Measurements from ENCODE around the gene SVEP1. TPM values are rescaled to one million over a fixed set of nuclear protein-coding genes. Genes with fewer than 3 reads are reported as not detected.

The SVEP1 gene
- total and polyA plus RNA-seq, 4 donors: 3.3 to 38.9 (median 19.6) TPM

DNA sequence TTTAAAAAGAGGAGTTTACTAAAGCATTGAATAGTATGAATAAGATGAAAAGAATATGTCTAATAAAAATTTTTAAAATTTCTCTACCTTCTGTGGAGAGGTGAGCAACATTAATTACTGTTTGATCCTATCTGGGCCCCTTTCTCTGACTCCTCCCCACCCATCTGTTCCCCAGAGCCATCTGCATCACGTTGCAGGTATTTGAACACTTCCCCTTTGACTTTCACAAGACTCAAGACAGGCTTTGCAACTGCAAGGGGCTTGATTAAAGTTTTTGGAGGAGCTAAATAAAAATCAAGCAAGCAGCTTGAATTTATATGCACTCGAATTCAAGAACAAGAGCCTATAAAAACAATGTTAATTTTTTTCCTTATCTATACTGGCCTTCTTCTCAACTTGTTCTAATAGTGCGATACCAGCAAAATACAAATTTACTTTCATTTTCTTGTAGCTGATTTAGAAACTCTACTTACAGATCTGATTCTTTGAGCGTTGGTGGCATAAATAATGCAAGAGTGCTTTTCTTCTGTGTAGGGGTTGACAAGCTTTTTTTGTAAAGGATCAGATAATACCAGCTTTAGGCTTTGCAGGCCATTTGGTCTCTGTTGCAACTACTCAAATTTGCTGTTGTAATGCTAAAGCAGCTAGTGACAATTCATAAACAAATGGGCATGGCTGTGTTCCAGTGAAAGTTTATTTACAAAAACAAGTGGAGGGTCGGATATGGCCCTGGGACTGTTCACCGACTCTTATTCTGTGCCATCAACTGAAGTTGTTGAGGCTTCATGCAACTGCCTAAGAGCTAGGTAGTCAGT lies 263.1 kb downstream of the SVEP1 start:
- no peaks in the 10 kb centered on the region for H3K36me3 ChIP-seq (ENCODE audit: control insufficient read depth in 4 of 4, insufficient read depth in 4 of 4, low read length in 4 of 4)
- peak; percentile 19 to 70 (median 52) for DNase-seq
- peaks cover 0 to 4% (median 0%) of the 10 kb centered on the region in 5 donors for H3K4me1 ChIP-seq (ENCODE audit: control insufficient read depth in 5 of 5, insufficient read depth in 5 of 5, low read length in 5 of 5)
- no peak for ATAC-seq (ENCODE audit: insufficient read depth, low FRiP score)
- no peak overlapping the region for H3K4me3 ChIP-seq
- H3K27me3 ChIP-seq (ENCODE audit: control insufficient read depth in 3 of 3, insufficient read depth in 3 of 3, low read length in 2 of 3): no peaks in the 10 kb centered on the region
- 21 to 29% methylated on average over 6 of the region's 6 CpGs for WGBS, 2 donors
- H3K9ac ChIP-seq (ENCODE audit: insufficient read depth in 1 of 2, low read length in 2 of 2): no peak overlapping the region
- TF ChIP-seq, protein P1, sequence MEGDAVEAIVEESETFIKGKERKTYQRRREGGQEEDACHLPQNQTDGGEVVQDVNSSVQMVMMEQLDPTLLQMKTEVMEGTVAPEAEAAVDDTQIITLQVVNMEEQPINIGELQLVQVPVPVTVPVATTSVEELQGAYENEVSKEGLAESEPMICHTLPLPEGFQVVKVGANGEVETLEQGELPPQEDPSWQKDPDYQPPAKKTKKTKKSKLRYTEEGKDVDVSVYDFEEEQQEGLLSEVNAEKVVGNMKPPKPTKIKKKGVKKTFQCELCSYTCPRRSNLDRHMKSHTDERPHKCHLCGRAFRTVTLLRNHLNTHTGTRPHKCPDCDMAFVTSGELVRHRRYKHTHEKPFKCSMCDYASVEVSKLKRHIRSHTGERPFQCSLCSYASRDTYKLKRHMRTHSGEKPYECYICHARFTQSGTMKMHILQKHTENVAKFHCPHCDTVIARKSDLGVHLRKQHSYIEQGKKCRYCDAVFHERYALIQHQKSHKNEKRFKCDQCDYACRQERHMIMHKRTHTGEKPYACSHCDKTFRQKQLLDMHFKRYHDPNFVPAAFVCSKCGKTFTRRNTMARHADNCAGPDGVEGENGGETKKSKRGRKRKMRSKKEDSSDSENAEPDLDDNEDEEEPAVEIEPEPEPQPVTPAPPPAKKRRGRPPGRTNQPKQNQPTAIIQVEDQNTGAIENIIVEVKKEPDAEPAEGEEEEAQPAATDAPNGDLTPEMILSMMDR (IDR thresholded peaks at IDR 0.05; ENCODE audit: control extremely low read depth, extremely low read depth): no peak
- H3K27ac ChIP-seq (ENCODE audit: low read depth in 1 of 2, low read length in 1 of 2): no peak overlapping the region
- no peaks in the 10 kb centered on the region for H3K9me3 ChIP-seq (ENCODE audit: control insufficient read depth in 4 of 4, insufficient read depth in 3 of 4, low read length in 3 of 4)

Small RNA genes lying within 50 kb of the gene (small RNA-seq; reads per million reads assigned to genes)
- not detected for gene RNU6-1039P (ENCODE audit: low replicate concordance)

Other genes starting within 250 kb of the SVEP1 start
- gene TXNDC8, start 241.9 kb downstream of the SVEP1 start, total RNA-seq: not detected
- gene TXNDC8, start 241.9 kb downstream of the SVEP1 start, polyA plus RNA-seq: not detected
- gene MUSK, start 89.0 kb upstream of the SVEP1 start, total RNA-seq: 1 to 10 TPM in 1 of 2 donors, under 1 TPM in 1; 0.64 to 2.8 TPM
- under 1 TPM; 0.14 to 0.22 TPM for gene MUSK, start 89.0 kb upstream of the SVEP1 start, polyA plus RNA-seq

Measured in lung (tissue), 13 donors.